LNCaP clone FGC (cell line): Measurements from ENCODE around the gene LRRC49.
"Not testable (repeated sequence)": the region's sequence is repeated elsewhere in the genome, so short reads cannot be mapped to it uniquely, and the experiment has no call there.

ENCODE experiments used
- DNase-seq: peaks from one replicate; pipeline ENCODE4 v3.0.0-alpha.2; 2011; ENCODE audit warnings: low read depth
- H3K4me3 ChIP-seq: 2 replicates; pipeline ENCODE4 v1.5.1; 2011; ENCODE audit warnings: mild to moderate bottlenecking, low read depth, low read length, control low read depth
- TF ChIP-seq, protein P1 (sequence below): IDR thresholded peaks from 2 replicates; pipeline ENCODE4 v1.5.1; 2012; ENCODE audit warnings: mild to moderate bottlenecking; ENCODE audit not compliant: control insufficient read depth, insufficient read depth; ENCODE audit errors: extremely low read depth

The LRRC49 gene

DNA sequence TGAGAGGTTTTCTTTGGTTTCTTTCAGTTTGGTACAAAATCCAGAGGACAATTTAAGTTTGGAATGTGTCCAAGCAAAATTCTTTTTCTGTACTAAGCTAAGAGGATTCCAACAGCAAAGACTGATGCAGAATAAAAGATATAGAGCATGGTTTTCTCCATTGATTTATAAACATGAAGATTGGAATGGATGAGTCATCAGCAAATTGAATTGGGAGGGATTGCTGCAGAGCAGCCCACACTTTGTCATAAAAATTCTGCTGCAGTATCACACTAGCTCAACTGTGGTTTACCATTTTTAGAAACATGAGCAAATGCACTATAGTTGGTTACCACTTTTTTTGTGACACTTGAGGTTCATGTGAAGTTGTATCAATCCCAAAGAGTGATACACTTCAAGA lies 22.6 kb upstream of the LRRC49 start:
- TF ChIP-seq, protein P1, sequence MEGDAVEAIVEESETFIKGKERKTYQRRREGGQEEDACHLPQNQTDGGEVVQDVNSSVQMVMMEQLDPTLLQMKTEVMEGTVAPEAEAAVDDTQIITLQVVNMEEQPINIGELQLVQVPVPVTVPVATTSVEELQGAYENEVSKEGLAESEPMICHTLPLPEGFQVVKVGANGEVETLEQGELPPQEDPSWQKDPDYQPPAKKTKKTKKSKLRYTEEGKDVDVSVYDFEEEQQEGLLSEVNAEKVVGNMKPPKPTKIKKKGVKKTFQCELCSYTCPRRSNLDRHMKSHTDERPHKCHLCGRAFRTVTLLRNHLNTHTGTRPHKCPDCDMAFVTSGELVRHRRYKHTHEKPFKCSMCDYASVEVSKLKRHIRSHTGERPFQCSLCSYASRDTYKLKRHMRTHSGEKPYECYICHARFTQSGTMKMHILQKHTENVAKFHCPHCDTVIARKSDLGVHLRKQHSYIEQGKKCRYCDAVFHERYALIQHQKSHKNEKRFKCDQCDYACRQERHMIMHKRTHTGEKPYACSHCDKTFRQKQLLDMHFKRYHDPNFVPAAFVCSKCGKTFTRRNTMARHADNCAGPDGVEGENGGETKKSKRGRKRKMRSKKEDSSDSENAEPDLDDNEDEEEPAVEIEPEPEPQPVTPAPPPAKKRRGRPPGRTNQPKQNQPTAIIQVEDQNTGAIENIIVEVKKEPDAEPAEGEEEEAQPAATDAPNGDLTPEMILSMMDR: no peak
- no peak overlapping the region for H3K4me3 ChIP-seq
- DNase-seq: no peak

DNA sequence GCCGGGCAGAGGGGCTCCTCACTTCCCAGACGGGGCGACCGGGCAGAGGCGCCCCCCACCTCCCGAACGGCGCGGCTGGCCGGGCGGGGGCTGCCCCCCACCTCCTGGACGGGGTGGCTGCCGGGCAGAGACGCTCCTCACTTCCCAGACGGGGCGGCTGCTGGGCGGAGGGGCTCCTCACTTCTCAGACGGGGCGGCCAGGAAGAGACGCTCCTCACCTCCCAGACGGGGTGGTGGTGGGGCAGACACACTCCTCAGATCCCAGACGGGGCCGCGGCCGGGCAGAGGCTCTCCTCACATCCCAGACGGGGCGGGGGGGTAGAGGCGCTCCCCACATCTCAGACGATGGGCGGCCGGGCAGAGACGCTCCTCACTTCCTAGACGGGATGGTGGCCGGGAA lies 21.1 kb upstream of the LRRC49 start:
- not testable (repeated sequence) for H3K4me3 ChIP-seq, DNase-seq

DNA sequence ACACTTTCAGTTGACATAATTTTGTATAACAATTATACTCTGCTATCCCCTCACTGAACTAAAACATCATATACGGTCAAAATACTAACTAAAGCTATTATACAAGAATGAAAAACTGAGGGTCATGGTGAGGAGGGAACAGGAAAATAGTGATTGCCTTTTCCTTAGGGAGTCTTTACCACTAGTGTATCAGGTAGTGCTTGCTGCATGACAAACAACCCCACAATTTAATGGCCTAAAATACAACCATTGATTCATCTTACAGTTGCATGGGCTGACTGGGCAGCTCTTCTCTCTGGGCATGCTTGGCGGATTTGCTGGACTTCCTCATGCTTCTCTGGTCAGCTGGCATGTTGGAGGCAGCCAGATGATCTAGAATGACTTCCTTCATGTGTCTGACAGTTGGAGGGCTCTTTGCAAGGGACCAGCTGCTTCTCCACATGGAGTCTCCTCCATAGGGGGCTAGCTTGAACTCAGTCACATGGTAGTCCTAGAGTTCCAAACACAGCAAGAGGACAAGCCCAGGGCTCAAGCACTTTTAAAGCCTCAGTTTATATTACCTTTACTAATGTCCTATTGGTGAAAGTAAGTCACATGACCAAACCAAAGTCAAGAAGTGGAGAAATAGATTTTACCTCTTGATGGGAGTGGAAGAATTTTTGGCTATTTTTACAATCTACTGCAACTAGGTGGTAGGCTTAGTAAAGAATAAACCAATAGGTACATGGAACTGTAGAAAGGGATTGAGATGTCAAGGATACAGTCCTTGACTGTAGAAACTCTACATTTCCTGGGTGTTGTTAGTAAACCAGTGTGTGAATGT lies 19.2 kb upstream of the LRRC49 start:
- no peak for DNase-seq
- TF ChIP-seq, protein P1: no peak
- no peak overlapping the region for H3K4me3 ChIP-seq

DNA sequence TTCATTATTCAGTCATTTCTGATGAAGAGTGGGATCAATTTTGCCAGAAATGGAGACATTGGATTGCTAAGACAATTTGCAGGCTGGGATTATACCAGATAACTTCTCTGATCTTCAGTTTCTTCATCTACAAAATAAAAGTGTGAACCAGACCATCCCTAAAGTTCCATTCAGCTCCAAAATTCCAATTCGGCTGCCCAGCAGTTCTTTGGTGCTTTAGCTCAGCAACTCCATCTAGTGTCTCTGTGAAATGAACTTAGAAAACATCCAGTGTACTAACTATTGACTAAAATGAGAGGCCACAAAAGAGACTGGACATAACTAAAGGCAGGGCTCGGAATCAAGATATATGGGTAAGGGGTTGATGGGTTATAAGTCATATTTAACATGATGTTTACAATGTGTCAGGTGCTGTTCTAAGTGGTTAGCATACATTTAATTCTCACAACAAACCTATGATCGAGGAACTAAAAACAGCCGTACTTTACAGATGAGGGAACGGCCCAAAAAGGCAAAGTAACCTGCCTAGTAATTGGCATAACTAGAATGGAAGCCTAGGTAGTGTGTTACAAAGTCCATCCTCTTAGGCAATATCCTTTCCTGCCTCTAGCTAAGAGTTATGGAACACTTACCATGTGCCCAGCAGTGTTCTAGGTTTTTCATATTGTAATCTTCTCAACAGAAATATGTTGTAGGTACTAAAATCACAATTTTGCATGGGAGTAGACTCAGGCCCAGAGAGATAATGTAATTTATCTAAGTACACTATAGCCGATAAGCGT lies 17.4 kb upstream of the LRRC49 start:
- TF ChIP-seq, protein P1: peak; percentile 70
- DNase-seq: no peak
- no peak overlapping the region for H3K4me3 ChIP-seq

DNA sequence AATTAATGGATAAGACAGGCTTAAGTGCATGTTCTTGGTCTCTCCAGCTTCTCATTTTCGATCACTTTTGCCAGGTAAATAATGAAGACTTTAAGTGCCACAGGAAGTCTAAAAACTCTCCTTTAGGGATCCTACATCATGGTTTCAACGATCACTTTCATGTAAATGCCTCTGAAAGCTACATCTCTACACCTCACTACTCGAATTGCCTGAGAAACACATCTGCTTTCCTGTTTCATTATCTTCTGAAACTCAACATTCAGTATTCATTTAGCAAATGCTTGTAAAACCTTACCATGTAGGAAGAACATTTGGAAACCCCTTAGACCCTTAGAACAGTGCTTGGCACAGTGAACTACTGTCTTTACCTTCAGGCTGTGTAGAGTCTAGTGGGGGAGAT lies 16.6 kb upstream of the LRRC49 start:
- TF ChIP-seq, protein P1: no peak
- no peak for DNase-seq
- no peak overlapping the region for H3K4me3 ChIP-seq

DNA sequence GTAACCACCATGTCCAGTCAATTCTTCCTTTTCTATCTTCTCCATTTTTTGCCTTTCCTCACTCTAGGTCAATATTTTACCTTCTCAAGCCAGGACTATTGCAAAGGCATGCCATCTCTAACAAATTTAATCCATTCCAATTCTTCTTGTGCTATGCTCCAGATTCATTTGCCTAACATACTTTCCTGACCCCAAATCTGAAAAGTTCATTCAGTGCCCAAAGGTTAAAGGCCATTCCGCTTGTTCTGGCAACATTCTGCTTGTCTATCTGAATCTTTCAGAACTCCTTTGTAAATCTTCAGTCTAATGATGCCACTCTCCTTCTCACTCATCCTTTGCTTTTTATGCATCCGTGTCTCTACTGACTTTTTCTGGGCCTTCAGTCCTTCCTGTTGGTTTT lies 15.9 kb upstream of the LRRC49 start:
- no peak for DNase-seq
- no peak overlapping the region for H3K4me3 ChIP-seq
- TF ChIP-seq, protein P1: no peak

DNA sequence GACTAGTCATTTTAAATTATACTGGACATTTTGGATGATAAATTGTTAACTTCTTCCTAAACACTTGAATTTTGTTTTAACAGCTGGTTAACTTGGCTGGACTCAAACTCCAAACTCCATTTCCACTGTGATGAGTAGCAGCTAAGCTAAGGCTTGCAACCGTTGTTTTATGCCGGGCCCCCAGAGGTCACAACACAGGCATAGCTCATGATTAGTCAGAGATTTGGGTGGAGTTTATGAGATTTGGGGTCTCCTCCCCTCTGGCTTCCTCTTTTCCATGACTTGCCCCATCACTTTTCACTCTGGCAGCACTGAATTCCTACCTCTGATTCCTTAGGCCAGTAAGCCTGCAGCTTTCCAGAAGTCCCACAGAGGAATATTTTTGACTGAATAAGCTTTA lies 13.2 kb upstream of the LRRC49 start:
- DNase-seq: no peak
- TF ChIP-seq, protein P1: no peak
- no peak overlapping the region for H3K4me3 ChIP-seq
